ENCODE data around the gene GRIA1.
"Not testable (repeated sequence)": the region's sequence is repeated elsewhere in the genome, so short reads cannot be mapped to it uniquely, and the experiment has no call there.

The GRIA1 gene

DNA sequence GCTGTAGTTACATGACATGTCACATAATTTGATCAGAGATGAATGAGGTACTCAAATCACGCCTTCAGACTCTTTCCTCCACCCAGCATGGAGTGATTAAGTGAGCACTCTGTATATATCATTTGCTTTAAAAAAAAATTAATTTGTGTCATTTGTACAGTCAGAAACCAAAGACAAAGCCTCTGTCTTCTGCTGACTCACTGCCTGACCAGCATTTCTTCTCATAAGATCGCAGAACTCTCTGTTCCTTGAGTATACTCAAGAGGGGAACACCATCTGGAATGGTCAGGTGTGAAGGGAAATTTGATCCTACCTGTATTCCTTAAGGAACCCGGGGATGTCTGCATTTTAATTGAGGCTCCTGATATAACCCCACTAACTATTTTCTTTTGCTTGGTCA is 293.8 kb downstream of the GRIA1 start:
- DNase-seq, result no peak

DNA sequence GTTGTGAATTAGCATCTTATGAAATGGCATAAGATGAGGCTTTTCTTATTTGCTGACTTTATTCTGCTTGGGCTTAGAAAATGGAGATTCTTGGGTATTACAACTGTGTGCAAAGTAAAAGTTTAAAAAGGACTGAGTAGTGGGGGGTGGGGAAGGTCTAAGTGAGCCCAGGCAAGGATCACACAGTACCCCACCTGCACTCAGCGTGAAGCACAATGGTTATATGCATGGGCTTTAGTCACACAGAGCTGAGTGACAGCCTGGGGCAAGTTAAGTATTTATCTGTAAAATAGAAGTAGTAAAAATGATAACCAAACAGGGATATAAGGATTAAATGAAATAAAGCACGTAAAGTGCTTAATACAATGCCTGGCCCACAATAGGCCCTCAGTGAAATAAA is 300.9 kb downstream of the GRIA1 start:
- DNase-seq, result no peak

DNA sequence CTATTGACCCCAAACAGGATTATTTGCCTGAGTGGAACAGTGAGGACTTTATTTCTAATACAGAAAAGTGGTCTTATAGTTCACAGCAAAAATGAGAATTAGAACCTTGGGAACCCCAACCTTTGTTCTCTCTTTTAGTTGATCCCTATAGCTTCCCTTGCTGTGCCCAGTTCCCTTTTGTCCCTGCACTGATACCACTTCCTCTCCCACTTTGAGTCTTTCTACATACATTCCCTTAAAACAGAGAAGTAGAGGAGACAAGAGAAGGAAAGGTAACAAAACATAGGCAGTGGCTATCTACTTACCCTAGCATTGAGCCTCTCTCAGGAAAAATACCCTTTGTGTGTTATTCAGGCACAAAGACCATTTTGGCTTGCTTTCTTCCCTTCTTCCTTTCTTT is 301.8 kb downstream of the GRIA1 start:
- no peak for DNase-seq

- no peak for DNase-seq
These were observed 303.2 kb downstream of the GRIA1 start for GRCh38 chr5:153793699-153794098.

- DNase-seq, result no peak
These were observed 303.9 kb downstream of the GRIA1 start for GRCh38 chr5:153794327-153794726.

GRCh38 chr5:153796527-153796926 is 306.1 kb downstream of the GRIA1 start:
- DNase-seq, result no peak

DNA sequence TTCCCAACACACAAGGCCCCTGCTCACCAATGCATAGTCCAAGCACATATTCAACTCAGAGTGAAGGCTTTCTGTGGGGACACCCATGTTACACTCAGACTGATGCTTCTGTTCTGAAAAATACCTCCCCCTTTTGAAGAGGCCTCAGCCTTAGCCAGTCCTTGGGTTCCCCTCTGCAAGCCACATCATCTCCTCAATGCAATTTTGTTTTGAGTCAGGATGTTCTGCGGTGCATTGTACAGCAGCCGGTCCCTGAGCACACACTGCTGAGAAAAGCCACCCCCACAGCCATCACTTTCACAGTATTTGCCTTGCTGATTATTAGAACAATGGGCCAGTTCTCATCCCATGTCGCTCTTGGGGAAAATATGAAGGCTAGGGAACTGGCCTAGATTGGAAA is 307.0 kb downstream of the GRIA1 start:
- no peak for DNase-seq

DNA sequence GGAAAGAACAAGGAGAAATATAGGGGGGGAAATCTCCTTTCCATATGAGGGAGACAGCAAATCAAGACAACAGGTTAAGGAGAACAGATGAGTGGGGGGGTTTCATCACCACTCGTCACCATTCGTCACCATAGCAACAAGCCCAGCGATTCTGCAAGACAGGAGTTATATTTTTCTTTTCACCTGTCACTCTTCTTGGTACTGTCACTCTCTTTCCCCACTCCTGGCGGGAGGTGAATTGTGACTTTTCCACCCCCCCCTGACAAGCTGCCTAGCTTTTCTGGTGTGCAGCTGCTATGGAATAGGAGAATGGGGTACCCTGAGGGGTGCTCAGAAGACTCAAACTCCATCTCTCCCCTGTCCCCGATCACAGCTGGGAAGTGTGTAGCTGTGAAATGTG is 308.4 kb downstream of the GRIA1 start:
- DNase-seq, result no peak

GRCh38 chr5:153799466-153799865 is 309.0 kb downstream of the GRIA1 start:
- DNase-seq, result no peak

DNA sequence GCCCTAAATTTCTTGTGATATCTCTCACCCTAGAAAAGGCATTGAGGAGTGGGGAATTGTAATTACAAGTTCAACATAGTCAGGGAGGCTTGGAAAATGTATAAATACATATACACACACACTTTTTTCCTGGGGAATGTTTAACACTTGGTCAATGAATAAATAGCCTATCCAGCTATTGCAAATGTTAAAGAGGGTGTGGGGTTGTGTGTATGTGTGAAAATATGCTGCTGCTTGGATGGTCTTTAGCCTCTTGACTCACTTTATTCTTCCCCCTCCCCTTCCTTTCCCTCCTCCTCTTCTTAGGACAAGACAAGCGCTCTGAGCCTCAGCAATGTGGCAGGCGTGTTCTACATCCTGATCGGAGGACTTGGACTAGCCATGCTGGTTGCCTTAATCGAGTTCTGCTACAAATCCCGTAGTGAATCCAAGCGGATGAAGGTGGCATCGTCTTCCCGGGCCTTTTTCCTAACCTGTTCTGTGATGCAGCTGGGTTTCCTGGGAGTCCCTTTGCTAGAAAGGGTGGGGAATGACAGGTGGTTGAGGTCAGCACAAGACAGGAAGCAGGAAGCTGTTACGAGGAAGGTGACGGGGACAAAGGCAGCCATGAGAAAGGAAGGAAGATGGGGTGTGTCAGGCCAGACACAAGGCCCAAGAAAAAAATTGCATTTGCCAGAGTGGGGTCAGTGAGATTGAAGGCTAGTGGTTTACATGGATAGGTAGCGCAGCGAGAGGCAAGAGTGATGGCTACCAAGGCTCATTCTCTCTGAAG is 311.8 kb downstream of the GRIA1 start:
- DNase-seq, result no peak

DNA sequence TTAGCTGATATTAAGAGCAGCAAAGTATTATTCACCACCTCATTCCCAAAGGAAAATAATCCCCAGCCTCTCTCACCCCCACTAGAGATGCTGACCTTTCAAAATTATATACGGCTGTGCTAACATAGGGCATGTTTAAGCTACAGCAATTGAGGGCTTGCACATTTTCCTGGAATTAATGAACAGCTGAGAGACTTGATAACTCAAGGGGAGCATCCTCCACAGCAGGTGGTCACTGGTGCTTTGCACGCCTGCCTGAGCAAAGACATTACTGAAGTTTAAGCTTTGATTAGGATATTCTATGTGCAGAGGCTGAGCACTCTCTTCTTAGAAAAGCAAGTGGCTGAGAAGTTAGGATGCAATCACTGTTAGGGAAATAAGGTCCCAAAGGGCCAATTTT is 317.3 kb downstream of the GRIA1 start:
- DNase-seq, result no peak

GRCh38 chr5:153809166-153809565 is 318.7 kb downstream of the GRIA1 start:
- DNase-seq, result no peak

DNA sequence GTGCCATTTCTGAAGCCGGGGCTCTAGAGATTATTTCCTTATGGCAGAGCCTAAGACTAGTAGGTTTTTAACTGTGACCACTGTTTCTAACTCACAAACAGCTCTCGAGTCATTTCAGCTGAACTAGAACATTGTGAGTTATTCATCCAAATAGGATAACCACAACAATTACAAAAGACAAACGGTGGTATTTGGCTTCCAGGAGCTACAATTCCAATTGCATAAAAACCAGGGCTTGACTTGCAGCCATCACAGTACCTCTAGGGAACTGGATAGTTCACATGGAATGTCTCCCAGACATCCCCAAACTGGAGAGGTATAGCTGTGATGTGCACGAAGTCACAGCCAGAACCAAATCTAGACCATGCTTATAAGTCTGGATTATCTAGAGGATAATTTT is 323.4 kb downstream of the GRIA1 start:
- no peak for DNase-seq

DNA sequence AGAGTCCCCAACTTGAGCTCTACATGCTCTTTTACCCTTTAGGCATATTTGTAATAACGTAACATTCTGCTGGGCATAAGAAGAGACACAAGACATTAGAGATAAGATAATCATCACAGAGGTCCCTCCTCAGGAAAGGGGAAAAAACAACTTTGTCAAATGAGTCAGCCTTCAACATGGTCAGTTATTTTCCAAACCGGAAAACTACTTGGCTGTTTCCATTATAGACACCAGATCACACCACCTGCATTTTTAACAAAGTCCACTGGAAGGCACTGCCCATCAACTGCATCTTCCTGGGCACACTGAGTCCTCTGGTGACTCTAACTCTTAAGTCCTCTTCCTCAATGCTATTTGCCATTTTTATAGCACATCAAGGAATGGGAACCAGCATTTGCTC is 326.4 kb downstream of the GRIA1 start:
- no peak for DNase-seq

- DNase-seq, result no peak
These were observed 328.2 kb downstream of the GRIA1 start for GRCh38 chr5:153818626-153819025.

- DNase-seq, result no peak
These were observed 332.6 kb downstream of the GRIA1 start for GRCh38 chr5:153823036-153823435.

- no peak for DNase-seq
These were observed 334.4 kb downstream of the GRIA1 start for GRCh38 chr5:153824909-153825308.

- no peak for DNase-seq
These were observed 336.9 kb downstream of the GRIA1 start for GRCh38 chr5:153827397-153827796.

- DNase-seq, result no peak
These were observed 339.1 kb downstream of the GRIA1 start for GRCh38 chr5:153829510-153830065.

- DNase-seq, result no peak
These were observed 341.5 kb downstream of the GRIA1 start for GRCh38 chr5:153831973-153832372.

DNA sequence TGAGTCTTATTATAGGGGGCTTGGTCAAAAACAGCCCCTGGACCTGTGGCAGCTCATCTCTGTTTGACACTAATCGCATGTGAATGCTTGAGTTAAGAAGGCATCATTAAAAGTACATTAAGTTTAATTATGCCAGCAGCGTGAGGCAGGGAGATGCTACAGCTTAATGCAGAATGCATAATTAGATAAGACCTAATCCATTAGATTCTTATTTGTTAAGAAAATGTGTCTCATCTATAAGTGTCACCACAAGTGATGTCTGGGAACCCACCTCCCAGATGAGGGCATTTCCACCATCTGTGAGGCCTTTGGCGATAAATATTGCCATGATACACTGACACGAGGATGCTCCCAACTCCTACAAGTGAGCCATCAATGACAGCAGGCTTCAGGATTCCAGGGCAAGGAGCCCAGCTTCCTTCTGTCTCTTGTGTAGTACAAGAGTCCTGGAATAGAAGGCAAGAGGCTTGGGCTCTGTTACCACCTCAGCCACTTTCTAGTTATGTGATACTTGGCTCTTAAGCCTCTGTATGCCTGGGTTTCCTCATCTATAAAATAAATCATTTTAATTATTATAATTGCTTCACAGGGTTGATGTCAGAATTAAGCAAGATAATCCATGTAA is 345.5 kb downstream of the GRIA1 start:
- DNase-seq, result no peak

- not testable (repeated sequence) for DNase-seq
These were observed 359.0 kb downstream of the GRIA1 start for GRCh38 chr5:153849303-153850113.

DNA sequence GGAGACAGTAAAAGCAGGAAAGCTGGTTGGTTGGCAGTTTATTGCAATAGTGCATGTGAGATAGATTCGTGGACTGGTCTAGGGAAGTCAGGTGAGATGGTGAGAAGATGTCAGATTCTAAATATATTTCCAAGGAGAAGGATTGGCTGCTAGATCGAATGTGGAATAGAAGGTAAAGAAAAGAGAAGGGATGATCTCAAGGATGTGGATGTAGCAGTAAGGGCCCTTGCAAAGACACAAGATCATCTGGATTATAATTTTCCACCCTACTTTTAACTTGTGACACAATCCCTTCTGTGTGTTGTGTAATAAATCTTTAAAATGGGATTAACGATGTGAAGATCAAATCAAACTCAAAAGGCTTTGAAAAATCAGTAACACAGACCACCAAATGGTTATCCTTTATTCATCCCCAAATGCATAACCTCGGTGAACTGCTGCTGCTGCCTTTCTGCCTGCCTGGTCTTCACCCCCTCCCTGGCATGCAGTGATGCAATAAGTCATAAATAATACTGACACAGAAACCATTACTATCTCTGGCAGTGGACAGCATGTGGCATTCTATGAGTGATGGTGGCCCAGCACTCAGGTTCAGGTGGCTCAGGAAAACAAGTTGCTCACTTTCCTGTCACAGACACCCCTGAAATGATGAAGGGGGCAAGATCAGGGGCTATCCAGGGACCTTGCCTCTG is 369.9 kb downstream of the GRIA1 start:
- no peak for DNase-seq
